BJ (cell line): ENCODE results near the gene REXO5. TPM values are rescaled to one million over a fixed set of nuclear protein-coding genes. Genes with fewer than 3 reads are reported as not detected.

Experiments
- CTCF ChIA-PET: fragments of 350-600 bp; formaldehyde crosslinking; extraction: SDS; loops from one replicate; lab custom pipeline; 2021; ENCODE audit warnings: antibody characterized with exemption, inconsistent platforms; lab: Yijun Ruan, JAX
- POLR2A ChIA-PET: fragments of 300-600 bp; sonication (Branson Sonifier 250); formaldehyde crosslinking; extraction: SDS; loops from one replicate; lab custom pipeline; 2021; ENCODE audit warnings: antibody characterized with exemption; lab: Charles Lee
- DNase-seq: peaks from one replicate; pipeline ENCODE4 v3.0.0-alpha.2; 2011; ENCODE audit warnings: low read depth
- H3K27me3 ChIP-seq: 2 replicates; pipeline ENCODE4 v1.6.0; 2011; ENCODE audit warnings: low read length; ENCODE audit not compliant: control insufficient read depth, insufficient read depth
- H3K36me3 ChIP-seq: 2 replicates; pipeline ENCODE4 v1.5.1; 2011; ENCODE audit warnings: low read length; ENCODE audit not compliant: control insufficient read depth, insufficient read depth
- H3K4me3 ChIP-seq: 2 replicates; pipeline ENCODE4 v1.5.1; 2011; ENCODE audit warnings: low read depth, mild to moderate bottlenecking, control low read depth, low read length
- CTCF ChIP-seq: IDR thresholded peaks from 2 replicates; pipeline ENCODE4 v1.5.1; 2011; ENCODE audit warnings: low read depth, mild to moderate bottlenecking, control low read depth, inconsistent platforms, low read length, moderate library complexity; ENCODE audit not compliant: insufficient read depth
- polyA plus RNA-seq: library from polyadenylated mRNA; depleted of rRNA; stranded (reverse); fragments of >200 nt; gene quantifications from 2 replicates; pipeline ENCODE4 v1.2.3, GENCODE V29; 2011

REXO5 gene
- polyA plus RNA-seq, 1 experiment = 2.2 TPM

DNA sequence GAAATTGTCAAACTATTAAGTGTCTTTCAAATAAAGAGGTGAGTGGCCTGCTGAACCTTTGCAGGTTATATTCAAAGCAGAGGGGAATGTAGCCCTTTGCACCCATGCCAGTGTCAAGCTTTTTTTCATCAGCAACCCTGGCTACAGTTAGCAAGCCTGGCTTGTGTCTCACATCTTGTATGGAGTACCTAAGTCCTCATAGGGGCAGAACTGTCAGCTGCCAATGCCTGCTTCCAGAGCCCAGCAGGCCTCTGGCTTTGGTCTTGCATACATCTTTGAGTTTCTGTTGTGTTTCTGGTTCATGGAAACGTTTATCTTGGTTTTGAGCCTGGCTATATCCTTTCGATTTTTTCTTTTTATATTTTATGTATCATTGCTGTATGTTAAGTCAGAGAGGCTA lies 26.8 kb downstream of the REXO5 start:
- TF ChIP-seq CTCF = no peak
- CTCF ChIA-PET = interaction anchor here (0.8 to 1.4 kb wide), 4 partner anchors 12 to 204 kb away, joined by 3 to 4 read pairs (median 3); no protein-coding TSS in a partner anchor

GRCh38 chr16:20838240-20838639 lies 31.9 kb downstream of the REXO5 start:
- POLR2A ChIA-PET = no interaction called here
- CTCF ChIA-PET = interaction anchor here (0.6 kb wide), 1 partner anchor 33 kb away, joined by 3 read pairs; no protein-coding TSS in a partner anchor
- H3K36me3 ChIP-seq = peaks cover 2% of the 10 kb centered on the region; the same call in 1 of the 2 replicates

More for the DNA sequence above, 26.8 kb downstream of the REXO5 start:
- no peak for DNase-seq
- Histone ChIP-seq H3K4me3 (no peak overlapping the region), H3K27me3 (no peaks in the 10 kb centered on the region), H3K36me3 (peaks cover 2% of the 10 kb centered on the region; the same call in 1 of the 2 replicates)
- POLR2A ChIA-PET = interaction anchor here (0.5 kb wide), 1 partner anchor 79 kb away, joined by 3 read pairs; no protein-coding TSS in a partner anchor

GRCh38 chr16:20839504-20839903 lies 33.2 kb downstream of the REXO5 start:
- no peak overlapping the region for H3K4me3 ChIP-seq
- ChIA-PET CTCF (no interaction called here), POLR2A (no interaction called here)
- peaks cover 2% of the 10 kb centered on the region; the same call in 1 of the 2 replicates for H3K36me3 ChIP-seq
- no peak for DNase-seq
- TF ChIP-seq CTCF = no peak
- H3K27me3 ChIP-seq = no peaks in the 10 kb centered on the region

More at GRCh38 chr16:20838240-20838639, 31.9 kb downstream of the REXO5 start:
- no peak for TF ChIP-seq CTCF
- no peak for DNase-seq
- no peak overlapping the region for H3K4me3 ChIP-seq
- no peaks in the 10 kb centered on the region for H3K27me3 ChIP-seq

GRCh38 chr16:20844054-20844453 lies 37.7 kb downstream of the REXO5 start:
- TF ChIP-seq CTCF = no peak
- H3K4me3 ChIP-seq = no peak overlapping the region
- POLR2A ChIA-PET = no interaction called here
- H3K36me3 ChIP-seq = no peaks in the 10 kb centered on the region
- CTCF ChIA-PET = interaction anchor here (0.7 to 1.2 kb wide), 3 partner anchors 12 to 457 kb away, joined by 3 read pairs; no protein-coding TSS in a partner anchor
- H3K27me3 ChIP-seq = no peaks in the 10 kb centered on the region
- DNase-seq = no peak

- no peak for TF ChIP-seq CTCF
- Histone ChIP-seq H3K36me3 (no peaks in the 10 kb centered on the region), H3K27me3 (no peaks in the 10 kb centered on the region), H3K4me3 (no peak overlapping the region)
- POLR2A ChIA-PET = no interaction called here
- CTCF ChIA-PET = interaction anchor here (0.6 to 1.3 kb wide), 5 partner anchors 12 to 456 kb away, joined by 3 read pairs; no protein-coding TSS in a partner anchor
- DNase-seq = no peak
Observed at GRCh38 chr16:20844588-20844987, 38.3 kb downstream of the REXO5 start.
